Cardiac fibroblast (primary cell): ENCODE data around the gene SEZ6L.

Source experiments
- DNase-seq, 2 donors: peaks; one replicate each; pipeline versions ENCODE4 v3.0.0 to v3.0.0-alpha.2; 2010; ENCODE audit warnings: low read depth in 2 of 2
- H3K4me3 ChIP-seq, 2 donors: replicated peaks in 1 of 2; 1 replicate in 1 of 2; 2 replicates in 1 of 2; pipeline ENCODE4 v1.5.1; 2011; ENCODE audit warnings: low read depth in 2 of 2, low read length in 2 of 2, mild to moderate bottlenecking in 2 of 2, moderate library complexity in 1 of 2
- CTCF ChIP-seq: IDR thresholded peaks from one replicate; pipeline ENCODE4 v1.5.1; 2011; ENCODE audit warnings: low read depth, mild to moderate bottlenecking, low read length, inconsistent platforms

Gene SEZ6L

GRCh38 chr22:26214466-26214865, 45.2 kb downstream of the SEZ6L start:
- H3K4me3 ChIP-seq: no peak overlapping the region
- no peak for DNase-seq
- TF ChIP-seq CTCF: no peak

- no peak for DNase-seq
- TF ChIP-seq CTCF: no peak
- no peak overlapping the region for H3K4me3 ChIP-seq
Measured at GRCh38 chr22:26215736-26216135, 46.5 kb downstream of the SEZ6L start.

- no peak for TF ChIP-seq CTCF
- DNase-seq: no peak
- H3K4me3 ChIP-seq: no peak overlapping the region
Measured at GRCh38 chr22:26225207-26225606, 55.9 kb downstream of the SEZ6L start.

- no peak overlapping the region for H3K4me3 ChIP-seq
- TF ChIP-seq CTCF: no peak
- DNase-seq: no peak
Measured at GRCh38 chr22:26226538-26227297, 57.5 kb downstream of the SEZ6L start.

- TF ChIP-seq CTCF: no peak
- no peak overlapping the region for H3K4me3 ChIP-seq
- no peak for DNase-seq
Measured at GRCh38 chr22:26229910-26230309, 60.6 kb downstream of the SEZ6L start.

GRCh38 chr22:26234296-26234695, 65.0 kb downstream of the SEZ6L start:
- no peak for TF ChIP-seq CTCF

More at GRCh38 chr22:26234296-26234695, 65.0 kb downstream of the SEZ6L start:
- no peak for DNase-seq
- H3K4me3 ChIP-seq: no peak overlapping the region
